Tibial nerve (tissue), 3 donors: Measurements from ENCODE around the gene KAZN.

ENCODE experiments used
- CTCF ChIP-seq, 5 experiments: fragments of 200-600 bp in 3 of 5; fragments of 450-650 bp in 2 of 5; sonication (generic) in 3 of 5; IDR thresholded peaks; one replicate each; pipeline ENCODE4 v1.5.1; 2016 to 2019; ENCODE audit warnings: antibody characterized with exemption in 5 of 5, mild to moderate bottlenecking in 3 of 5, moderate library complexity in 2 of 5
- POLR2A ChIP-seq, 2 donors: fragments of 450-650 bp; IDR thresholded peaks; one replicate each; pipeline ENCODE4 v1.6.1; 2017; ENCODE audit warnings: antibody characterized with exemption in 2 of 2, mild to moderate bottlenecking in 2 of 2, moderate library complexity in 2 of 2

DNA sequence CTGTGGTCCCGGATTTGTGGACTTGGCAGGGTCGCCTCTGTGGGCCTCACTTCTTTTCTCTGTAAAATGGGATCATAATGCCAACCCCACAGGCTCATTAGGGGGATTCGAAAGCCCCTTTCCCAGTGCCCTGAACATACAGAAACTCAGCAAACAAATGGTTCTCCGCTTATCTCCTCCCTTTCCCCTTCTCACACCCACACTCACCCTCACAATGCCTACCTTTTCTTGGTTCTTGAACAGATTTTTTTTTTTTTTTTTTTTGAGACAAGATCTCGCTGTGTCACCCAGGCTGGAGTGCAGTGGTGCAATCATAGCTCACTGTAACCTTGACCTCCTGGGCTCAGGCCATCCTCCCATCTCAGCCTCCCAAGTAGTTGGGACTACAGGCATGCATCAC is 175.7 kb downstream of the KAZN start:
- TF ChIP-seq POLR2A (IDR thresholded peaks at IDR 0.05) (no peak), CTCF (IDR thresholded peaks at IDR 0.05) (no peak)
